ENCODE measurements around the gene CCDC171. TPM values are rescaled to one million over a fixed set of nuclear protein-coding genes. Genes with fewer than 3 reads are reported as not detected.
A peak's percentile ranks its signal among the peaks of the same experiment; 100 is the strongest.

Gene CCDC171
- 1 to 10 TPM; 3.6 to 4.5 (median 3.6) TPM for total RNA-seq
- long read RNA-seq, donor 1, partial matches to known transcripts, result 1 of 2 reads
- long read RNA-seq, donor 1, other reads (novel, unspliced or antisense), result 1 of 2 reads
- long read RNA-seq, donor 2, partial matches to known transcripts, result 2 of 2 reads
- long read RNA-seq, donor 2, other reads (novel, unspliced or antisense), result 0 of 2 reads

- Histone ChIP-seq H3K9me3 (no peaks in the 10 kb centered on the region), H3K4me1 (ENCODE audit: low read depth) (peaks cover 17% of the 10 kb centered on the region), H3K36me3 (ENCODE audit: low read depth) (no peaks in the 10 kb centered on the region), H3K4me3 (peak within 1 kb of the TSS; percentile 42)
- TF ChIP-seq CTCF (IDR thresholded peaks at IDR 0.05), result no peak
- intact Hi-C loops (cut with DNase I, micrococcal nuclease), result no loop called here
- ATAC-seq, result peak; percentile 96
- peak; percentile 92 to 95 (median 95) for DNase-seq
These were observed at the start of gene CCDC171 for GRCh38 chr9:15552636-15553527. Gene CCDC171 (plus strand): TSS chr9:15553043. CDS start chr9:15564089, 11,046 bp downstream.

- TF ChIP-seq CTCF (IDR thresholded peaks at IDR 0.05), result no peak
- ATAC-seq (no peak), DNase-seq (no peak)
- Histone ChIP-seq H3K4me1 (ENCODE audit: low read depth) (peaks cover 3% of the 10 kb centered on the region), H3K9me3 (no peaks in the 10 kb centered on the region), H3K4me3 (no peak overlapping the region), H3K36me3 (ENCODE audit: low read depth) (no peaks in the 10 kb centered on the region)
- intact Hi-C loops (cut with DNase I, micrococcal nuclease), result no loop called here
These were observed 46.9 kb upstream of the CCDC171 start for GRCh38 chr9:15505921-15506320.

- Histone ChIP-seq H3K4me1 (ENCODE audit: low read depth) (peaks cover 3% of the 10 kb centered on the region), H3K9me3 (no peaks in the 10 kb centered on the region), H3K36me3 (ENCODE audit: low read depth) (no peaks in the 10 kb centered on the region), H3K4me3 (peak overlapping the region; percentile 97)
- ATAC-seq (peak; percentile 64), DNase-seq (peak in 2 of 3 donors; percentile 35 to 76)
- intact Hi-C loops (cut with DNase I, micrococcal nuclease), result no loop called here
- no peak for TF ChIP-seq CTCF (IDR thresholded peaks at IDR 0.05)
These were observed 42.7 kb upstream of the CCDC171 start for GRCh38 chr9:15509931-15510788.

- ATAC-seq (peak; percentile 95), DNase-seq (peak; percentile 82 to 89 (median 86))
- H3K4me1 ChIP-seq (ENCODE audit: low read depth), result peaks cover 3% of the 10 kb centered on the region
- TF ChIP-seq CTCF (IDR thresholded peaks at IDR 0.05), result no peak
- intact Hi-C loops (cut with DNase I, micrococcal nuclease), result no loop called here
- H3K4me3 ChIP-seq, result peak within 1 kb of the TSS; percentile 97
- no peaks in the 10 kb centered on the region for H3K9me3 ChIP-seq
- no peaks in the 10 kb centered on the region for H3K36me3 ChIP-seq (ENCODE audit: low read depth)
These were observed 41.9 kb upstream of the CCDC171 start, which contains the start of gene PSIP1 for GRCh38 chr9:15510789-15511575. Gene PSIP1 (minus strand): TSS chr9:15510970. CDS start chr9:15510188, 782 bp downstream.

- intact Hi-C loops (cut with DNase I, micrococcal nuclease), result no loop called here
- Histone ChIP-seq H3K36me3 (ENCODE audit: low read depth) (no peaks in the 10 kb centered on the region), H3K4me3 (no peak overlapping the region), H3K4me1 (ENCODE audit: low read depth) (peaks cover 3% of the 10 kb centered on the region), H3K9me3 (no peaks in the 10 kb centered on the region)
- ATAC-seq (no peak), DNase-seq (no peak)
- no peak for TF ChIP-seq CTCF (IDR thresholded peaks at IDR 0.05)
These were observed 40.6 kb upstream of the CCDC171 start for GRCh38 chr9:15512204-15512603.
